Keratinocyte (primary cell): Measurements from ENCODE around the gene SLC41A3. TPM values are rescaled to one million over a fixed set of nuclear protein-coding genes. Genes with fewer than 3 reads are reported as not detected.

Experiments
- DNase-seq: peaks from one replicate; pipeline ENCODE4 v3.0.0-alpha.2; 2011; ENCODE audit warnings: low read depth, missing footprints, low spot score
- FAIRE-seq: peaks from 2 replicates; lab custom pipeline; 2011; peaks lifted over from hg19 to GRCh38; lab: Jason Lieb, UNC
- H2AFZ ChIP-seq: 2 replicates; pipeline ENCODE4 v1.6.0; 2012; ENCODE audit warnings: low read length, control low read depth, inconsistent platforms; ENCODE audit not compliant: control insufficient read depth
- H3K27ac ChIP-seq: 2 replicates; pipeline ENCODE4 v1.5.1; 2011; ENCODE audit warnings: low read length; ENCODE audit not compliant: control insufficient read depth, insufficient read depth
- H3K27me3 ChIP-seq: 3 replicates; pipeline ENCODE4 v1.6.0; 2011; ENCODE audit warnings: low read length; ENCODE audit not compliant: control insufficient read depth, insufficient read depth; ENCODE audit errors: extremely low read depth
- H3K36me3 ChIP-seq, 2 experiments: 2 replicates in 1 of 2; 3 replicates in 1 of 2; pipeline ENCODE4 v1.5.1; 2011; ENCODE audit warnings: low read length in 2 of 2, mild to moderate bottlenecking in 1 of 2; ENCODE audit not compliant: control insufficient read depth in 2 of 2, insufficient read depth in 2 of 2; ENCODE audit errors: extremely low read depth in 1 of 2
- H3K4me1 ChIP-seq: 3 replicates; pipeline ENCODE4 v1.5.1; 2011; ENCODE audit warnings: low read length; ENCODE audit not compliant: control insufficient read depth, insufficient read depth; ENCODE audit errors: extremely low read depth
- H3K4me2 ChIP-seq: 3 replicates; pipeline ENCODE4 v1.6.0; 2011; ENCODE audit warnings: low read depth, low read length; ENCODE audit not compliant: control insufficient read depth, insufficient read depth; ENCODE audit errors: extremely low read depth
- H3K4me3 ChIP-seq, 3 experiments: fragments of 200-600 bp in 1 of 3; sonication (generic) in 1 of 3; 2 replicates in 2 of 3; 3 replicates in 1 of 3; pipeline ENCODE4 v1.5.1; 2011 to 2016; ENCODE audit warnings: low read length in 3 of 3, mild to moderate bottlenecking in 3 of 3, control low read depth in 2 of 3, inconsistent platforms in 1 of 3, low read depth in 1 of 3, mixed read lengths in 1 of 3, mixed run types in 1 of 3, moderate library complexity in 1 of 3; ENCODE audit not compliant: control insufficient read depth in 2 of 3, insufficient read depth in 2 of 3; ENCODE audit errors: extremely low read depth in 1 of 3
- H3K79me2 ChIP-seq: 2 replicates; pipeline ENCODE4 v1.6.0; 2012; ENCODE audit warnings: low read length; ENCODE audit not compliant: control insufficient read depth, insufficient read depth
- H3K9ac ChIP-seq: 3 replicates; pipeline ENCODE4 v1.6.0; 2011; ENCODE audit warnings: low read length; ENCODE audit not compliant: control insufficient read depth, insufficient read depth; ENCODE audit errors: extremely low read depth
- H3K9me1 ChIP-seq: 3 replicates; pipeline ENCODE4 v1.6.0; 2011; ENCODE audit warnings: low read length; ENCODE audit not compliant: control insufficient read depth, insufficient read depth; ENCODE audit errors: extremely low read depth
- H3K9me3 ChIP-seq: 2 replicates; pipeline ENCODE4 v1.5.1; 2012; ENCODE audit warnings: low read depth, low read length; ENCODE audit not compliant: control insufficient read depth
- H4K20me1 ChIP-seq: 3 replicates; pipeline ENCODE4 v1.6.0; 2011; ENCODE audit warnings: low read length; ENCODE audit not compliant: control insufficient read depth, insufficient read depth; ENCODE audit errors: extremely low read depth
- CTCF ChIP-seq, 3 experiments: IDR thresholded peaks in 1 of 3; conservative IDR thresholded peaks in 1 of 3; optimal IDR thresholded peaks in 1 of 3; 2 replicates in 2 of 3; 3 replicates in 1 of 3; pipeline versions ENCODE3 to v1.5.1; 2011; ENCODE audit warnings: low read length in 3 of 3, mild to moderate bottlenecking in 3 of 3, moderate library complexity in 2 of 3, control low read depth in 1 of 3, inconsistent platforms in 1 of 3; ENCODE audit not compliant: insufficient read depth in 2 of 3; ENCODE audit errors: extremely low read depth in 1 of 3
- EZH2 ChIP-seq: IDR thresholded peaks from one replicate; pipeline ENCODE4 v1.6.1; 2012; ENCODE audit warnings: inconsistent platforms, mild to moderate bottlenecking, low read length, moderate library complexity
- dilution Hi-C: fragments of 300-500 bp; cut with MboI; formaldehyde crosslinking; loops from one replicate; pipeline ENCODE4 v1.7.0; 2020; ENCODE audit warnings: low sequenced_read_pairs; ENCODE audit not compliant: extremely low pct_ligation_motif_present
- polyA plus RNA-seq, 5 experiments: library from polyadenylated mRNA; depleted of rRNA in 3 of 5; stranded (reverse) in 3 of 5; stranded (forward) in 1 of 5; unstranded in 1 of 5; fragments of >200 nt; gene quantifications; 1 replicate in 1 of 5; 2 replicates in 3 of 5; 3 replicates in 1 of 5; pipeline versions ENCODE4 v1.2.1 to v1.2.3, GENCODE V29; 2011 to 2012; ENCODE audit warnings: missing spikeins in 2 of 5, low read depth in 1 of 5, low replicate concordance in 1 of 5

SLC41A3 gene
- polyA plus RNA-seq, 1 donor (not counting 4 experiments of a cell fraction or from before 2014, with no cell fraction given): 30.2 TPM

GRCh38 chr3:126102011-126102410 is 18.1 kb upstream of the SLC41A3 start:
- H3K79me2 ChIP-seq: no peaks in the 10 kb centered on the region
- no peak overlapping the region for H2AFZ ChIP-seq
- H3K4me1 ChIP-seq: no peaks in the 10 kb centered on the region
- no peaks in the 10 kb centered on the region for H3K9me1 ChIP-seq
- no peak overlapping the region for H3K27ac ChIP-seq
- no peaks in the 10 kb centered on the region for H3K9me3 ChIP-seq
- dilution Hi-C loops: no loop called here
- no peak overlapping the region for H3K9ac ChIP-seq
- H3K4me2 ChIP-seq: no peak overlapping the region
- DNase-seq (no peak), FAIRE-seq (no peak)
- H3K27me3 ChIP-seq: no peaks in the 10 kb centered on the region
- no peak for TF ChIP-seq CTCF (optimal IDR thresholded peaks at IDR 0.05 in 1 of 3, IDR thresholded peaks at IDR 0.05 in 1 of 3, conservative IDR thresholded peaks at IDR 0.05 in 1 of 3; ENCODE audit: extremely low read depth in 1 of 3, insufficient read depth in 2 of 3, low read length in 3 of 3)
- no peak for TF ChIP-seq EZH2
- no peaks in the 10 kb centered on the region for H3K36me3 ChIP-seq
- no peak overlapping the region for H3K4me3 ChIP-seq
- no peaks in the 10 kb centered on the region for H4K20me1 ChIP-seq

GRCh38 chr3:126101521-126101982 is 17.6 kb upstream of the SLC41A3 start:
- Histone ChIP-seq H3K4me1 (no peaks in the 10 kb centered on the region), H3K4me2 (no peak overlapping the region), H3K9ac (no peak overlapping the region), H3K79me2 (no peaks in the 10 kb centered on the region), H3K27me3 (no peaks in the 10 kb centered on the region), H4K20me1 (no peaks in the 10 kb centered on the region), H3K27ac (no peak overlapping the region), H3K36me3 (no peaks in the 10 kb centered on the region), H3K9me3 (peaks cover 2% of the 10 kb centered on the region), H3K9me1 (no peaks in the 10 kb centered on the region), H2AFZ (no peak overlapping the region), H3K4me3 (no peak overlapping the region)
- FAIRE-seq: no peak
- dilution Hi-C loops: no loop called here
- TF ChIP-seq CTCF (optimal IDR thresholded peaks at IDR 0.05 in 1 of 3, IDR thresholded peaks at IDR 0.05 in 1 of 3, conservative IDR thresholded peaks at IDR 0.05 in 1 of 3; ENCODE audit: extremely low read depth in 1 of 3, insufficient read depth in 2 of 3, low read length in 3 of 3) (no peak), EZH2 (no peak)
- no peak for DNase-seq
